GM20431 (cell line): ENCODE data around the gene KLKB1.
"Not testable (repeated sequence)": the region's sequence is repeated elsewhere in the genome, so short reads cannot be mapped to it uniquely, and the experiment has no call there.

ENCODE experiments used
- in situ Hi-C: fragments of 300-500 bp; cut with MseI, MboI; formaldehyde crosslinking; loops from one replicate; pipeline ENCODE4 v1.15.0; 2020; ENCODE audit warnings: low sequenced_read_pairs; ENCODE audit not compliant: unreplicated experiment

Gene KLKB1

DNA sequence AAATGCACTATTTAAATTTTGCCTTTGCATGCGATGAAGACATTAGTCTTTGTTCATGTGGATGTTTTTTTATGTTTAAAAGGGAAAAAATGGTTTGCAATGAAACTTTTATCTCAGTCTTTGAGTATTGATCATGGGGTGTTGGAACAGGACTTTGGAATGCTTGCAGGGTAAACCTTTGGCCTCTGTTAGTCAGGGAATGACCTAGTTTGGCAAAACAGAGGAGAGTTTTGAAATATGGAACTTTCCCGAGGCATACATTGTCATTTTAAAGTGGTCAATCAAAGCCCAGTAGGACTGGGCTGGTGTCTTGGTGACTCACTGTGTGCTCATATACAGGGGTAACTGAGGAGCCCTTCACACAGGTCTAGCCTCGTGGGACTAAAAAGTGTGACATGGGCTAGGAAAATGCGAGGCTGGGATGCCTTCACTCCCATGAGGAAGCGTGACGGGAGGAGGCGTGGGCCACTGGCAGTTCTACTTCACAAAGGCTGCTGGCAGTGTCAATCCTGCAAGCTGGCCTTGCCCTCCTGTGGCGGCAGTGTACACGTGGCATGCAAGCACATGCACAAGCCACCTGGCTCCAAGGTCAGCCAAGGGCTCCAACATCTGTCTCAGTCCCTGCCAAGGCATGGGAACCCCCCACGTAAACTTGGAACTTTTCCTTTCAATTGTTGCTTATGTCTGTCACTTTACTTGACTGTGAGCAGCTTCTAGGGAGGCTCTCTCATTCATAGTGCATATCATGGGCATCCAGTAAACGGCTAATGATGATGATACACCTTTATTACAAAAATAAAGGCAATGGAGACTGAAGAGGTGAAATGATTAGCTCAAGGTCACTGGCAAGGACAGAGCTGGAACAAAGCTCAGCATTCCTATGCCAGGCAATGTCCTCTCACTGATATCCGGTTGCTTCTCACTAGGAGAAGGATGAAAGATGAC is 33.5 kb downstream of the KLKB1 start:
- in situ Hi-C loops, result no loop called here

DNA sequence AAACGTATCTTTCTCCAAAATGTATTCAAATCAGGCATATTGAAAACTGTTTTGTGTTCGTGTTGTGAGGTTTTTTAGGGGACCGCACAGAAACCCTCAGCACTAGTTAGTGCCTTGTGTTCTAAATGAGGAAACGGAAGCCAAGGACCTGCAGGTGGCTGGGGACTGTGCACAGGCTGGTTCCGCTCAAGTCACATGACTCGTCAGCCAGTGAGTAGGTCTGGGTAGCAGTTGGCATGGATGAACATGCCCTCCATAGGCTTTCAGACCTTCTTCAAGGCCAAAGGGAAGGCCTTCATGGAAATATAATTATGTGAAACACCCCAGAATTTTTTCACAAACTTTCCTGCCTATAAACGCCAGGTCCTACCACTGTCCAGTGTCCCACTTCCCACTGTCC is 37.4 kb downstream of the KLKB1 start:
- in situ Hi-C loops, result no loop called here

DNA sequence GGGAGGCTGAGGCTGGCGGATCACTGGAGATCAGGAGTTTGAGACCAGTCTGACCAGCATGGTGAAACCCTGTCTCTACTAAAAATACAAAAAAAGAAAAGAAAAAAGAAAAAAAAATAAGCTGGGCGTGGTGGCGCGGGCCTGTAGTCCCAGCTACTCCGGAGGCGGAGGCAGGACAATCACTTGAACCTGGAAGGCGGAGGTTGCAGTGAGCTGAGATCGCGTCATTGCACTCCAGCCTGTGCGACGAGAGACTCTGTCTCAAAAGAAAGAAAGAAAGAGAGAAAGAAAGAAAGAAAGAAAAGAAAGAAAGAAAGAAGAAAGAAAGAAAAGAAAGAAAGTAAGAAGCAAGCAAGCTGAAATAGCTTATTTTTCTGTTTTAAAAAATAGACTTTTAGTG is 37.9 kb downstream of the KLKB1 start:
- in situ Hi-C loops, result not testable (repeated sequence)

DNA sequence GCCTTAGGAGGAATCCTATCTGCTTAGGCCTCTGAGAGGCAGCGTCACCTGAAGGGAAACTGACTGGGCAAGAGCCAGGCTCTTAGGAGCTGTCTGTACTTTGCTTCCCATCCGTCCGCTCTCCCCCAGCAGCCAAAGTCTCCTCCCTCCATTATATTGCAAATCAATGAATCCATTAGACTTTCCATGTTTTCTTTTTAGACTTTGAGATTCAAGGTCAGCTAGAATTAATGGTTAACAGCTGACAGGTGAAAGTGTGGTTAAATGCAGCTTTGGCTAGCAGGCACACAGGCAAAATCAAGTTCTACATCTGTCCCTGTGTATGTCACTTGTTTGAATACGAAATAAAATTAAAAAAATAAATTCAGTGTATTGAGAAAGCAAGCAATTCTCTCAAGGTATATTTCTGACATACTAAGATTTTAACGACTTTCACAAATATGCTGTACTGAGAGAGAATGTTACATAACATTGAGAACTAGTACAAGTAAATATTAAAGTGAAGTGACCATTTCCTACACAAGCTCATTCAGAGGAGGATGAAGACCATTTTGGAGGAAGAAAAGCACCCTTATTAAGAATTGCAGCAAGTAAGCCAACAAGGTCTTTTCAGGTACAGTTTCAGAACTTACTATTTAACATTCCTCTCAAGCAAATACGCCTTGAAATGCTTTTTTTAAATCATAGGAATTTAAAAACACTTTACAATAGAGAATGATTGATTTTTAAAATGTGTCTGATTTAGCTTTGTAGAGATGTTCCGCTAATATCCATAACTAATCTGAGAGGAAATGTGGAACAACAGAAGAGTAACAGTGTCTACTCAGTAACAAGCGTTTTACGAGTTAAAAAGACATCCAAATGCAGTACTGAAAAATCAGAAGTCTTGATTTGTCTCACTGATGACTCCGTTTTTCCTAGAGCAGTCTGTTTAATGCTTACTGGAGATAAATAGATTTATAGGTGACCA is 38.7 kb downstream of the KLKB1 start, which contains the start of gene F11:
TSS of gene F11 (plus strand) at position 507 of the 970 bp plus-strand sequence. CDS start 948 bp downstream, outside the sequence.
- in situ Hi-C loops, result no loop called here

DNA sequence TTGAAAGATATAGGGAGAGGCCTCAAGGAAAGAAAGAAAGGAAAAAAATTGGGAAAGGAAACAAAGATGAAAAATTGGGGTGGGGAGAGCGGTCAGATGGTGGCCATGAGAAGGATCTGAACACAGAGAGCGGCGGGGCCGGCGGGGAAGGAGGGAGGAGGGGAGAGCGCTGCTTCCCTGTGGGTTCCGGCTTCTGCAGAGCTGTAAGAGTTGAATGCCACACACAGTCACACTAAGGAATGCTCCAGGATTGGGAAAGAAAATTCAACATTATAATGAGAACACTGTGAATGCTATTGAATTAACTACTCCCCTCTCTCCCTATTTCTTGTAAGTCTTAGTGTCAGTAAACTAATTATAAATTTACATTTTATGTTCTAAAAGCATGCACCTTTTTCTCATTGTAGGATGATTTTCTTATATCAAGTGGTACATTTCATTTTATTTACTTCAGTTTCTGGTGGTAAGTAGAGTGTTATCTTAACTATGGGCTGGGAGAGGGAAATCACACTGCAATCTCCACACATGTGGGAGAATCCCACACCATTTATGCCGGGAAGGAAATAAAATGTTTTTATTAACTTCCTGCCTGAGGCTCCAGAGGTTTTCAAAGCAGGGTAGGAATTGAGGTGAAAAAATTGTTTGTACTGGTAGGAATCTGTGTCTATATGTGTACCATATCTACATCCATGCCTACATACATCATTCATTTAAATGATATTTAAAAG is 39.6 kb downstream of the KLKB1 start:
- in situ Hi-C loops, result no loop called here

DNA sequence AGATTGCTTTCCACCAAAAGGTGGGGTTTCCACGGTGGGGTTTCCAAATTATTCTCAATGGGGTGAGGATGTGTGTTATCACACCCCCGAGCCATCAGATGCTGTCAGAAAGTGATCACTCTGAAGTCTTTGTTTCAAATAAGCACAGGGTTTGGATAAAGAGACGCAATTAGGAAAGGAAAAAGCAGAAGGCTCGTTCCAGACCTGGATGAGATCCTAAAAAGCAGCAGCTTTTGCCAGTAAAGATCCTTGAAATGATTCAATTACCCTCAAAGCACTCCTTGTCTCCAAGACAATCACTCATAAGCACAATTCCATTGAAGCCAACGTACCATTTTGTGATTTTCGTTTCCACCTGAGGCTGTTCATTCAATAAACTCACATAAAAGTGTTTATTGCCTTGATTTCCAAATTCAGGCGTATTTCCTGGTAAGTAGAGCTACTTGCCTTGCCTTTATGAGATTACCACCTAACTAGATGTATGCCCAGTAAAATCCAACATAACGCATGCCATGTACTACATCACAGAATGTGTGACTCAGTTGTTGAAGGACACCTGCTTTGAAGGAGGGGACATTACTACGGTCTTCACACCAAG is 43.9 kb downstream of the KLKB1 start:
- in situ Hi-C loops, result no loop called here

DNA sequence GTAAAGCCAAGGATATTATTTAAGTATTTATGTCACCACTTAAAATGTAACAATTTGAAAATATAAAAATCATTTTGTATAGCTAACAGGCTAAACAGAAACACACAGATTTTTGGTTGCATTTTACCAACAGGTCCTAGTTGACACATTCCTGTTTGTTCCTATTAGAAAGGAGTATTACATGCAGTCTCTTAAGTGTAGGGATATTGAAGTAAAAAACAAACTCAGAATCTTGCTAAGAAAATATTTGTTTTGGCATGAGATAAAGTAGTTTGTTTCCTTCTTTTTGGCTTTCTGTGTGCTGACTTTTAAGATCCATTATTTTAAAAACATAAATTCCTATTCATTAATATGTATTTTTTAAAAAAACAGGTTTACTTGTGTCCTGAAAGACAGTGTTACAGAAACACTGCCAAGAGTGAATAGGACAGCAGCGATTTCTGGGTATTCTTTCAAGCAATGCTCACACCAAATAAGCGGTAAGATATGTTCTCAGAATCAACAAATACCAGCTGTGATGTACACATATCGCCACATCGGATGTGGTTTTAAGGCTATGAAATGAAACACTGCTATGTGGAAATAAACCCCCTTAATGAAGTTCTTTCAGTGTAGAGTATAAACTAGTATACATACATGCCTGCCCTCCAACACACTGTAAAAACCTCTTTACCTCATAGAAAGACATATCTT is 45.5 kb downstream of the KLKB1 start:
- in situ Hi-C loops, result no loop called here

DNA sequence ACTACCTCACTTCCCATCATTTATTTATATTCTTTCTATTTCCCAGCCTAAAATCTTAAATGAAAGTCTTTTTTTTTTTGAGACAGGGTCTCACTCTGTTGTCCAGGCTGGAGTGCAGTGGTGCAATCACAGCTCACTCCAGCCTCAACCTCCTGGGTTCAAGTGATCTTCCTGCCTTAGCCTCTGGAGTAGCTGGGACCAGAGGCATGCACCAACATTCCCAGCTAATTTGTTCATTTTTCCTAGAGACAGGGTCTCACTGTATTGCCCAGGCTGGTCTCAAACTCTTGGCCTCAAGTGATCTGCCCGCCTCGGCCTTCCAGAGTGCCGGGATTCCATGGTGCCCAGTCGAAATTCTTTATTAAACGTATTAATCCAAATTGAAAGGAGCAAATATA is 46.1 kb downstream of the KLKB1 start:
- in situ Hi-C loops, result not testable (repeated sequence)

DNA sequence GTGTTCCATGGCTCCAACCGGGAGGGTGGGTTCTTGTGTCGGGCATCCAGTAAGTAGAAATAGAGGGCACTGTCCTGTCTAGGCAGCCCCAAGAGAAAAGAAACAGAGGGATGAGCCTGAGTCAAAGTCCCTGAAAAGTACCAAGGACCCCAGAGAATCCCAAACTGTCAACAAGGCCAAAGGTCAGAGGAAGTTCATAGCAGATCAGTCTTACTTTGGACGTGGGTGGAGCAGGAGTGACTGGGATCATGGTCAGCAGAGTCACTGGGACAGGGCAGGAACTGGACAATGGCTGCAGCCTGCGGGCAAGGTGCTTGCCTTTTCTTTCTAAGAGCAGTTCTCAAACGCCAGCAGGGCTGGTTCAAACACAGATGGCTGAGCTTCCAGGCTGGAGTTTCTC is 56.0 kb downstream of the KLKB1 start:
- in situ Hi-C loops, result loop anchor here (25.0 kb wide), 1 partner anchor 304 kb away; no protein-coding TSS in a partner anchor

DNA sequence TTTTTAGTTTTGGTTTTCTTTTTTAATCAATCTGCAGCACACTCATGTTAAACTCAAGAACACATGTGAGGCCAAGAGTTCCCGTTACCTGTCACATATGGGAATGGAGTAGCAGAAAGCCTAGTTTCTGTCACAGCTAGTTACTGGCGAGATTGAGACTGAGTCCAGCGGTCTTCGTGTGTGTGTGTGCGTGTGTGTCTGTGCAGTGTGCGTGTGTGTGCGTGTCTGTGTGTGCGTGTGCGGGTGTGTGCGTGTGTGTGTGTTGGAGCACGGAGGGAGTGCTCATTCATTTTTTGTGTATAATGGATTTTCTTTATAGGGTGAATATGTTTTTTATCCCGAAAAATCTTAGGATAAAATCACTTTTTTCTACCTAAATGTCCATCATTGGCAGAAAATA is 57.8 kb downstream of the KLKB1 start:
- in situ Hi-C loops, result loop anchor here (25.0 kb wide), 1 partner anchor 302 kb away; no protein-coding TSS in a partner anchor

DNA sequence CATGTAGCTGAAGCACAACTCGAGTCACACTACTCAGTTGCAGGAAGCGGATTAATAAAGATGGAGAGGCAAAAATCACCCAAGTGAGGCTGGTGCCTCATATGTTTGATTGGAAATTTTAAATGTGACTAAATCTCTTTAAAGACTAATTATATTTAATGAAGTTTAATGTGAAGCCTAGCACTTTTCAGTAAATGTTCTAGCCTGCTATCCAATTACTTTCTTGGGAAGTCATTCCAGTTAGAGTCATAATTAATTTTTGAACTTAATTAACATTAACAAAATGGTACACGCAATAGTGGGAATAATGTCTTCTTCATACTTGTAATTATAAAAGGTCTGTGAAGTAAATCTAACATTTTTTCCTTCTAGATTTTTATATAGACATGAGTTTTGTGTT is 59.3 kb downstream of the KLKB1 start:
- in situ Hi-C loops, result loop anchor here (25.0 kb wide), 1 partner anchor 301 kb away; no protein-coding TSS in a partner anchor

DNA sequence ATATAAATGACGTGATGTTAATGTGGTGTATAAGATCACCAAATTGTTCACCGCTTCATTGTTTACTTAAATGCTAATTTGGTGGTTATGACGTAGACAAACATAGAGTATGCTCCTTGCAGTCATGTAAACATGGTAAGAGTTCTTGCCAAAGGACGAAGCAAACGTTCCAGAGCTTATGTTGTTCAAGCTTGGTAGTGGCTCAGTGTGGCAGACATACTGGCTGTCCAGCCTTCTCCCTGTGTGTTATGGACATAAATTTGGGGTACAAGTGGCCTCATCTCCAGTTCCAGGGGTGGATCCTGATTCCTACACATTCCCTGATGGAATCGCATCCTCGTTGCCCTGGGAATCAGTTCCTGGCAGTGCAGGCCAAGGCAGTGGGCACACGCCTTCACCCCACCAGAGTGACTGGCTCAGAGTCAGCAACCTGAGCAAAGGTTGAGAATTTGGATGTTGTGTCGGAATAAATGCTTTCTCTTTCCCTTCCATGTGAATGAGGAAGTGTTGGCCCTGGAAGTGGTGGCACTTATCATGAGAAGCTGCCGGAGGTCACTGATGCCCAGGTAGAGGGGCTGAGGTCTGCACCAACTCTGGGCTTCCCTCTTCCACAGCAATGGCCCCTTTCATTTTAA is 64.1 kb downstream of the KLKB1 start:
- in situ Hi-C loops, result loop anchor here (25.0 kb wide), 1 partner anchor 296 kb away; no protein-coding TSS in a partner anchor

DNA sequence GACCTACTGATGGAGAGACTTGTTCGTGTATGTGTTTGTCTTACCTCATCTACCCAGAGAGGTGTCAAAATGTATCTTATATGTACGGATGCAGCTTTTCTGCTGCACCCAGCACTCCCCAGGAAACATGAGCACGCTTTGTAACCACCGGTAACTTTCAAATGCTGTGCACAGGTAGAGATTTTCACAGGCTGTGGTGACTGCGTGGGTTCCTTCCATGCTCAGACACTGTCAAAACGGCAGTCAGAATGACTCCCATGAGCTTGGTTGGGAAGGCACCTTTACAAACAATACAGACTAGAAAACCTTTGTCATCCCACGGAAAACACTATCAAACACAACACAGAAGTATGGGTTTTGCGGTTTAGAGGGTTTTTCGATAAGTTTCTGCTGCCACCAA is 66.9 kb downstream of the KLKB1 start:
- in situ Hi-C loops, result loop anchor here (25.0 kb wide), 1 partner anchor 293 kb away; no protein-coding TSS in a partner anchor

DNA sequence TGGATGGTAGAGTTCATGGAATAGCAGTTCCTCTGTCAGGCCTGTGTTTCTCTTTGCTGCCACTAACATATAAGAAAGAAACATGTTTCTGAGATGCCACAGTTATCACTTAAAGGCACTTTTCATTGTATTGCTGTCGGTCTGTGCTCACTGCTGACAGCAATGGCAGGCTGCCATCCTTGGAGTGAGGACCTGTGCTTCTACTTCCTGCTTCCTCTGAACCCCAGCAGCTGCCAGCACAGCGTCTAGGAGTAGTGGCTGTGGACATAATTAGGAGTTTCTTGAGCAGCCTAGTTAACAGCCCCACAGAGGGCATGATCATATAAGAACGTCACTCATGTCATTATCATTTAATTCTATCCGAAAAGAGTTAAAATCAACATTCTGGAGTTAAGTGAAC is 69.2 kb downstream of the KLKB1 start:
- in situ Hi-C loops, result loop anchor here (25.0 kb wide), 1 partner anchor 291 kb away; no protein-coding TSS in a partner anchor

DNA sequence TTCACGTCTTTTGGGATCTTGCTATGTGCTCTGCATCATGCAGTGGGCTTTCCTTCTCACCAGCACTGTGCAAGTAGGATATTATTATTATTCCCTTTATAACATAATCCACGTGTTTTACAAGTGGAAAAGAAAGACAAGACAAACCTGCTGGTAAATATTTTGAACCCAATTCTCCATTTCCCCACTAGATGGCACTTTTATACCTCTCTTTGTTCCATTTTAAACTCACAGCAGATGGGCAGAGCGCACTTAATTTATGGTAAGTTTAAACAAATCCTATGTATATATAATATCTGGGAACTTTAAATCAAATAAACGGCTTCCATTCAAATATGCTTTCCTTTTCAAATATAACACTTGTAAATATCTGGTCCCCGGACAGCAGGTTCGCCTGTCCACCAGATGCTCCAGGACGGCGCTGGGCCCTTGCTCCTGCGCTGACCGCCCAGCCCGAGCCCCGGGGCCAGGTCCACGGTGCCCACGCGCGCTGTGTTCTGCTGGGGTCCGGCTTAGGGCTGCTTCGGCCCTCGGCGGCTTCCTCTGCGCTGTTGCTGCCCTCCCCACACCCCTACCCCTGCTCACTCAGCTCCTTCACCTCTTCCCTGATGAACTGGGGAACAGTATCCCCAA is 69.8 kb downstream of the KLKB1 start:
- in situ Hi-C loops, result loop anchor here (25.0 kb wide), 1 partner anchor 290 kb away; no protein-coding TSS in a partner anchor

DNA sequence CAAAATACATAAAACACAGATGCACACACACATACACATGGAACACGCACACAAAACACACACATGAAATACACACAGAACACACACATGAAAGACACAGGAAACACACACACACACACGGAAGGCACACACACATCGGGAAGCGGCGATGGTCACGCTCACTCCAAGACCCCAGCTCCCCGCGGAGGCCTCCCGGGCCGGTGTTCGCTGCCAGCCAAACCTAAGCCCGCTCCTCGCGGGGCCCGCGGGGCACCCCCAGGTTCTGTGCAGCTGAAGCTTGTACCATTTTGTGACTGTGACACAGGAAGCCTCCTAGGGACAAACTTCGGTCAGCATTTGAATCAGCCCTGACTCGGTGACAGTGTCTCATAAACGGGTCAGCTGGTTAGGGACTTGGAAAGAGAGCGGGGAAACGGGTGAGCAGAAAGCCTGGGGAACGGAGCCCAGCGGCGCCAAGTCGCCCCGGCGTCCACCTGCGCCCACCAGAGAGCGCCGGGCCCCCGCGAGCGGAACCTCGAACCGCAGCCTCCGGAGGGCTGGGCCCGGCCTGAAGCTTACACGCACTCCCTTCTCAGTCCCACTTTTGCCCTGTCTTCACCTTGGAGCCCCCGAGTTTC is 70.8 kb downstream of the KLKB1 start:
- in situ Hi-C loops, result loop anchor here (25.0 kb wide), 1 partner anchor 289 kb away; no protein-coding TSS in a partner anchor

DNA sequence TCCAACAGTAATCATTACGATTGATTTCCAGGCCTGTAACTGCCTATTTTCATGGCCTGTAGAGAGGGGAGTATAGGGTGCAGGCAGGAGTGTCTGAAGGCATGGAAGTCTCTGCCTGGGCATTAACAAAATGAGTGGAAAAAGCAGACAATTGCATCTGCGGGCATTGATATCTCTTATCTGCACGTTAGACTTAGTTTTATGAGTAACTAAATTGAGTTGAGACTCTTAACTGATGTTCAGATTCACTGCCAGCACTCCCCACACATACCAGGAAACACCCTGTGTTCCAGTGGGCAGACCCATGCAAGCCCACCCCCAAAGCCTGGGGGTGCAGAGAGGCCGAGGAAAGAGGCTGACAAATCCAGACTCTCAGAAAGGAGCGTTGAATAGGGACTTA is 72.0 kb downstream of the KLKB1 start:
- in situ Hi-C loops, result loop anchor here (25.0 kb wide), 1 partner anchor 288 kb away; no protein-coding TSS in a partner anchor
